Measurements from ENCODE around the gene CCDC126. TPM values are rescaled to one million over a fixed set of nuclear protein-coding genes. Genes with fewer than 3 reads are reported as not detected.

The CCDC126 gene
- total RNA-seq, 2 donors from 2014 or later, result 9.4 to 14.7 TPM

GRCh38 chr7:23628370-23628769, 31.2 kb downstream of the CCDC126 start:
- H3K9me3 Mint-ChIP-seq, result no peaks in the 10 kb centered on the region
- H3K36me3 ChIP-seq (ENCODE audit: control insufficient read depth, insufficient read depth, low read length), result peaks cover 8% of the 10 kb centered on the region
- H3K27ac Mint-ChIP-seq, result no peak overlapping the region
- no peak overlapping the region for H3K4me3 ChIP-seq (ENCODE audit: low read length)
- H3K4me3 Mint-ChIP-seq, result no peak overlapping the region
- no peak for TF ChIP-seq CTCF (conservative IDR thresholded peaks at IDR 0.05)
- peaks cover 2% of the 10 kb centered on the region for H3K4me1 Mint-ChIP-seq
- DNase-seq, result no peak
- H3K27ac ChIP-seq (ENCODE audit: low read depth, low read length), result no peak overlapping the region
- H3K4me1 ChIP-seq (ENCODE audit: control insufficient read depth, insufficient read depth, low read length), result peaks cover 5% of the 10 kb centered on the region
- H3K9me3 ChIP-seq (ENCODE audit: control insufficient read depth, low read length), result no peaks in the 10 kb centered on the region
- H3K27me3 Mint-ChIP-seq (ENCODE audit: insufficient read depth), result no peaks in the 10 kb centered on the region
- 98 to 100% methylated on average over 1 to 2 of the region's 2 CpGs for WGBS, 2 experiments (ENCODE audit: insufficient coverage in 1 of 2, insufficient read length in 1 of 2)
- no peak overlapping the region for H3K9ac ChIP-seq (ENCODE audit: extremely low read depth, low read length, poor library complexity, severe bottlenecking)
- H3K27me3 ChIP-seq (ENCODE audit: control insufficient read depth, insufficient read depth, low read length, poor library complexity, severe bottlenecking), result no peaks in the 10 kb centered on the region
- peaks cover 4% of the 10 kb centered on the region for H3K36me3 Mint-ChIP-seq (ENCODE audit: low read depth)

DNA sequence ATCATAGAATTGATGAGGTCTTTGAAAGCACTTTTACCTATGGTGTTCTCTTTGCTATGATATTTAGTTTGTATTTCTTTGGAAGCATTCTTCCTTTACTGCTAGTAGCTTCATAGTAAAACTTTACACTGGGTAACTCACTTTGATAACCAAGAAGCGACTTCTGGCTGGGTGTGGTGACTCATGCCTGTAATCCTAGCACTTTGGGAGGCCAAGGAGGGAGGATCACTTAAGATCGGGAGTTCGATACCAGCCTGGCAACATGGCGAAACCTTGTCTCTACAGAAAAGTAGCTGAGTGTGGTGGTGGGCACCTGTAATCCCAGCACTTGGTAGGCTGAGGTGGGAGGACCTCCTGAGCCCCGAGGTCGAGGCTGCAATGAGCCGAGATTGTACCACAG, 36.2 kb downstream of the CCDC126 start:
- no peak overlapping the region for H3K4me3 ChIP-seq (ENCODE audit: low read length)
- H3K27ac ChIP-seq (ENCODE audit: low read depth, low read length), result no peak overlapping the region
- WGBS, 2 experiments (ENCODE audit: insufficient coverage in 1 of 2, insufficient read length in 1 of 2), result 94 to 100% methylated on average over 3 to 7 of the region's 7 CpGs
- Mint-ChIP-seq H3K9me3 (peaks cover 15% of the 10 kb centered on the region), H3K36me3 (ENCODE audit: low read depth) (peaks cover 15% of the 10 kb centered on the region), H3K27ac (no peak overlapping the region), H3K27me3 (ENCODE audit: insufficient read depth) (no peaks in the 10 kb centered on the region), H3K4me3 (no peak overlapping the region), H3K4me1 (peaks cover 5% of the 10 kb centered on the region)
- no peak for TF ChIP-seq CTCF (conservative IDR thresholded peaks at IDR 0.05)
- H3K27me3 ChIP-seq (ENCODE audit: control insufficient read depth, insufficient read depth, low read length, poor library complexity, severe bottlenecking), result no peaks in the 10 kb centered on the region
- H3K9me3 ChIP-seq (ENCODE audit: control insufficient read depth, low read length), result no peaks in the 10 kb centered on the region
- no peak overlapping the region for H3K9ac ChIP-seq (ENCODE audit: extremely low read depth, low read length, poor library complexity, severe bottlenecking)
- no peak for DNase-seq
- H3K36me3 ChIP-seq (ENCODE audit: control insufficient read depth, insufficient read depth, low read length), result peaks cover 8% of the 10 kb centered on the region
- peaks cover 4% of the 10 kb centered on the region for H3K4me1 ChIP-seq (ENCODE audit: control insufficient read depth, insufficient read depth, low read length)

DNA sequence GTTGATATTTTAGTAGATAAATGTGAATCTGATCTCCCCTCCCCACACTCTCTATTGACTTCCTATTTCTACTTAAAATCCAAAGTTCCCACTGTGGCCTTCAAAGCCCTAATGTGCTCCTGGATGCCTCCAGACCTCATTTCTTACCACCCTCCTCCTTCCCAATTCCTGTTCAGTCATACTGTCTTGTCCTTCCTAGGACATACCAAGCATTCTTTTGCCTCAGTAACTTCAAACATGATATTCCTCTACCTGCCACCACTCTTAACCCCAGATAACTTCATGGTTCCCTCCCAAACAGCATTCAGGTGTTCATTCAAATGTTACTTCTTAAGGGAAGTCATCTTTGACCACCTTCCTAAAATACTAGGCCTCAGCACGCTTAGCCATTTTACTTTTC, 48.6 kb downstream of the CCDC126 start:
- H3K9me3 ChIP-seq (ENCODE audit: control insufficient read depth, low read length), result no peaks in the 10 kb centered on the region
- H3K4me1 Mint-ChIP-seq, result peaks cover 15% of the 10 kb centered on the region
- DNase-seq, result no peak

More for the DNA sequence above, 48.6 kb downstream of the CCDC126 start:
- peaks cover 3% of the 10 kb centered on the region for H3K36me3 ChIP-seq (ENCODE audit: control insufficient read depth, insufficient read depth, low read length)
- no peak overlapping the region for H3K27ac ChIP-seq (ENCODE audit: low read depth, low read length)
- no CpG with 5 or more reads among the region's 1 CpG for WGBS, 2 experiments (ENCODE audit: insufficient coverage in 1 of 2, insufficient read length in 1 of 2)
- H3K4me1 ChIP-seq (ENCODE audit: control insufficient read depth, insufficient read depth, low read length), result no peaks in the 10 kb centered on the region
- Mint-ChIP-seq H3K4me3 (no peak overlapping the region), H3K36me3 (ENCODE audit: low read depth) (peaks cover 12% of the 10 kb centered on the region), H3K27ac (peak overlapping the region; percentile 77), H3K27me3 (ENCODE audit: insufficient read depth) (no peaks in the 10 kb centered on the region), H3K9me3 (peaks cover 4% of the 10 kb centered on the region)
- H3K27me3 ChIP-seq (ENCODE audit: control insufficient read depth, insufficient read depth, low read length, poor library complexity, severe bottlenecking), result no peaks in the 10 kb centered on the region
- H3K9ac ChIP-seq (ENCODE audit: extremely low read depth, low read length, poor library complexity, severe bottlenecking), result no peak overlapping the region
- no peak overlapping the region for H3K4me3 ChIP-seq (ENCODE audit: low read length)
- TF ChIP-seq CTCF (conservative IDR thresholded peaks at IDR 0.05), result no peak

Measured in endodermal cell (in vitro differentiated cells).